ENCODE data around the gene ENOX2. TPM values are rescaled to one million over a fixed set of nuclear protein-coding genes. Genes with fewer than 3 reads are reported as not detected.

The ENOX2 gene
- total and polyA plus RNA-seq, 8 donors: 2.6 to 12.1 (median 7.3) TPM

DNA sequence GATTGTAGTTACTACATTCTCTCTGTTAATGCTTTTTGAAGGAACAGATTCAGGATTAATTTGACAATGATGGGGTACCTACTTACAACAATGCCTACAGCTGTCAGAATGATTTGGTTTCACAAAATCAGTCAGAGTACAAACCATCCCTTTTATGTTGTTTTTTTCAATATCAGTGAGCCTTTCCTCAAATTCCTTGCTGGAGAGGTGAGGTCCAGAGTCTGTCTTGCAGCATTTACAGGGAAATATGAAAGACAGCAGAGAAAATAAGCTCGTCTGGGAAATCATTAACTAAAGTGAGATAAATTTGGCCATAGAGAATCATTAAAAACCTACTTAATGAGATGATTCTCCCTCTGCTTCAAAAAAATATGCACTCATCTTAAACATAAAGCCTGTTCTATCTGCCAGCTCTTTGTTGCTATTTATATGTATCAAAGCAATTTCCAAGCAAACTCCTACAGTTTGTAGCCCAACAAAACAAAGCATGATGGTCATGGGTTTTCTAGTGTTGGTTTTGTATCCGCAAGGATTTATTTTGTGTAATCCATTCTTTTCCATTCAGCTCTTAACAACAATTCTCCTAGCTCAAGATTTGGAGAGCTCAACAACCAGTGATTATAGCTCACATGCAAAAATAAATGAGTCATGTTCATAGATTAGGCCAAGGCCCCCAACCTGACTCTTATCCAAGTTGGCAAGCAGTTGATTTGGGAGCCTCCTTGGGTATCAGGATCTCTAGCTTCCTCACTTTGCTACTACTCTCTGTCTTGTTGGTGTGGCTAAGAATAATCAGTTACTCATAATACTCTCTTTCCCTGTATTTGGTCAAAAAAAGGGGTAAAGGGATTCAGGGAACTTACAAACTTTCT, 222.6 kb downstream of the ENOX2 start:
- no peaks in the 10 kb centered on the region for H3K27me3 ChIP-seq
- H3K4me1 ChIP-seq: no peaks in the 10 kb centered on the region
- H3K4me3 ChIP-seq: no peak overlapping the region
- no peak overlapping the region for H3K27ac ChIP-seq
- 49 to 72% (median 67%) methylated on average over 2 of the region's 2 CpGs for WGBS, 5 donors
- intact Hi-C loops (cut with DNase I; ENCODE audit: low total_unique reads): no loop called here
- TF ChIP-seq POLR2AphosphoS5 (IDR thresholded peaks at IDR 0.05) (no peak), CTCF (IDR thresholded peaks at IDR 0.05) (no peak), EP300 (IDR thresholded peaks at IDR 0.05) (no peak), POLR2A (IDR thresholded peaks at IDR 0.05) (no peak)
- peak in 1 of 2 donors; percentile 3 for DNase-seq
- no peaks in the 10 kb centered on the region for H3K9me3 ChIP-seq
- no peaks in the 10 kb centered on the region for H3K36me3 ChIP-seq

GRCh38 chrX:130676861-130677260, 226.1 kb downstream of the ENOX2 start:
- WGBS, 5 donors: 49 to 69% (median 60%) methylated on average over 2 of the region's 2 CpGs
- intact Hi-C loops (cut with DNase I; ENCODE audit: low total_unique reads): no loop called here
- no peak for TF ChIP-seq POLR2A (IDR thresholded peaks at IDR 0.05)
- no peak for TF ChIP-seq EP300 (IDR thresholded peaks at IDR 0.05)
- no peak for TF ChIP-seq POLR2AphosphoS5 (IDR thresholded peaks at IDR 0.05)
- TF ChIP-seq CTCF (IDR thresholded peaks at IDR 0.05): no peak
- H3K36me3 ChIP-seq: peaks cover 0 to 7% (median 2%) of the 10 kb centered on the region in 4 donors
- H3K4me1 ChIP-seq: no peaks in the 10 kb centered on the region
- H3K27ac ChIP-seq: no peak overlapping the region
- peaks cover 0 to 13% (median 4%) of the 10 kb centered on the region in 4 donors for H3K9me3 ChIP-seq
- H3K27me3 ChIP-seq: no peaks in the 10 kb centered on the region
- H3K4me3 ChIP-seq: no peak overlapping the region
- peak in 1 of 2 donors; percentile 26 for DNase-seq

DNA sequence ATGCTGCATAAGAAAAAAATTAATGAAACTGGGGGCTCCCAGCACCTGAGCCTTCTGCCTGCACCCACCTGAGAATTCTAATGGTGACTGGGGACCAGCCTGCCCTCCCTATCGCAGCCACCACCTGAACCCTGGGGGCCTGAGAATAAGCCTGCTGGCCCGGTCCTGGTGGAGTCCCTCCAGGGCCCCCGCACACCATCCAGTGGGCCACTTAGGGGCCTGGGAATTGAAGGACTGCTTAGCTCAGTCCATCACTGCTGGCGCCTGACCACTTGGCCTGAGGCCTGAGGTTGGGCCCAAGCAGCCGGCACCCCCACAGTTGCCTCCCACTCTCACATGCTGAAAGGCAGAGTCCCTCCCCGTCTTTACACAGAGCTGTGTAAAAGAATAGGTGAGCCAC, 230.8 kb downstream of the ENOX2 start:
- Histone ChIP-seq H3K9me3 (peaks cover 0 to 13% (median 4%) of the 10 kb centered on the region in 4 donors), H3K4me1 (no peaks in the 10 kb centered on the region), H3K4me3 (no peak overlapping the region), H3K27ac (no peak overlapping the region), H3K27me3 (no peaks in the 10 kb centered on the region), H3K36me3 (peaks cover 0 to 12% (median 8%) of the 10 kb centered on the region in 4 donors)
- intact Hi-C loops (cut with DNase I; ENCODE audit: low total_unique reads): no loop called here
- WGBS, 5 donors: 82 to 100% (median 97%) methylated on average over 3 to 6 of the region's 6 CpGs
- TF ChIP-seq POLR2A (IDR thresholded peaks at IDR 0.05) (no peak), POLR2AphosphoS5 (IDR thresholded peaks at IDR 0.05) (no peak), EP300 (IDR thresholded peaks at IDR 0.05) (no peak), CTCF (IDR thresholded peaks at IDR 0.05) (no peak)
- DNase-seq: no peak

DNA sequence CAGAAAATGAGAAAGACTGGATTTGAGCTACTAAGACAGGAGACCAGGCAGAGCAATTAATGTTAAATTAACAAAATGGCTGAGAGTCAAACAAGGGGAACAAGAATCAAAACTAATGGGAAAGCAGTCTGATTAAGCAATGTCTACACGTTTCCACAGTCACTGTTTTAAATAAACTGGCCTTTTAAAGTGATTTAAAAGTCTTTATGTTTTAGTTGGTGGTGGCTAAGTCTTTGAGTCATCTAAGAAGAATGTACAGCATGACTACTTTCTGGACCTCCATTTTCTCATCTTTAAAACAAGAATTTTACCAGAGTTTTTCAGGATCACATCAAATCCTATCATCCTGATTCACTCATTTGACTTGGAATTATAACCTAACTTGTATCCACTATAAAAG, 233.8 kb downstream of the ENOX2 start:
- Histone ChIP-seq H3K27me3 (no peaks in the 10 kb centered on the region), H3K4me3 (no peak overlapping the region), H3K27ac (no peak overlapping the region), H3K4me1 (no peaks in the 10 kb centered on the region), H3K9me3 (peaks cover 0 to 13% (median 4%) of the 10 kb centered on the region in 4 donors), H3K36me3 (peaks cover 0 to 24% (median 17%) of the 10 kb centered on the region in 4 donors)
- no peak for TF ChIP-seq CTCF (IDR thresholded peaks at IDR 0.05)
- no peak for TF ChIP-seq POLR2A (IDR thresholded peaks at IDR 0.05)
- TF ChIP-seq EP300 (IDR thresholded peaks at IDR 0.05): no peak
- TF ChIP-seq POLR2AphosphoS5 (IDR thresholded peaks at IDR 0.05): no peak
- no peak for DNase-seq
- WGBS, 5 donors: 19 to 74% (median 60%) methylated on average over 1 of the region's 1 CpG
- intact Hi-C loops (cut with DNase I; ENCODE audit: low total_unique reads): no loop called here

Measured in stomach (tissue), 9 donors.